Breast epithelium (tissue), 3 donors: ENCODE data around the gene MYO1G.
"Not testable (repeated sequence)": the region's sequence is repeated elsewhere in the genome, so short reads cannot be mapped to it uniquely, and the experiment has no call there.

Experiments
- CTCF ChIP-seq, 3 donors: fragments of 450-650 bp; IDR thresholded peaks; one replicate each; pipeline ENCODE4 v1.5.1; 2016 to 2017; ENCODE audit warnings: antibody characterized with exemption in 3 of 3, mild to moderate bottlenecking in 3 of 3, moderate library complexity in 3 of 3
- POLR2AphosphoS5 ChIP-seq, 3 donors: sonication (generic); formaldehyde crosslinking; IDR thresholded peaks; one replicate each; pipeline ENCODE4 v1.6.1; 2017; ENCODE audit warnings: antibody characterized with exemption in 3 of 3

DNA sequence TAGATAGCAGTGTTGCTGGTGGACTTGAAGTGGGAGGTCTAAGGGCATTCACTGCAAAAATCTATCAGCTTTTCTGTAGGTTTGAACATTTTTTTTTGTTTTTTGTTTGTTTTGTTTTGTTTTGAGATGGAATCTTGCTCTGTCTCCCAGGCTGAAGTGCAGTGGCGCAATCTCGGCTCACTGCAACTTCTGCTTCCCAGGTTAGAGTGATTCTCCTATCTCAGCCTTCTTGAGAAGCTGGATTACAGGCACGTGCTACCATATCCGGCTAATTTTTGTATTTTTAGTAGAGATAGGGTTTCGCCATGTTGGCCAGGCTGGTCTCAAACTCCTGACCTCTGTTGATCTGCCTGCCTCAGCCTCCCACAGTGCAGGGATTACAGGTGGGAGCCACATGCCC, 44.3 kb downstream of the MYO1G start:
- TF ChIP-seq CTCF, POLR2AphosphoS5 (IDR thresholded peaks at IDR 0.05): not testable (repeated sequence)
